Measurements from ENCODE around the gene SRSF9. TPM values are rescaled to one million over a fixed set of nuclear protein-coding genes. Genes with fewer than 3 reads are reported as not detected.

Gene SRSF9
- total and polyA plus RNA-seq, 2 of the 4 experiments (the other 2 are of a cell fraction) = 102 to 143 TPM

DNA sequence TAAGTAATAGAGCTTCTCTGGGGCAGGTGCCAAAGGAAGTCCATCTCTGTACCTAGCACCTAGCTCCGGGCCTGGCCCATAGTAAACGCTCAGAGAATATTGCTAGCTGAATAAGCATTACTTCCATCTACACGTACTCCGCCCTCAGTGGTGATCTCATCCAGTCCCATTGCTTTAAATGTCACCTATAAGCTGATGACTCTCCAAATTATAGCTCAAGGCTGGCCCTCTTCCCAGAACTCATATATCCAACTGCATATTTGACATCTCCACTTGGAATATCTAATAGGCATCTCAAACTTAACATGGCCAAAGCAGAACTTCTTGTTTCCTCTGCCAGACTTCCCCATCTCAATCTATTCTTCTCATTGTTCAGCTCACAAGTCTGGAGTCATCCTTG is 19.5 kb upstream of the SRSF9 start:
- Histone ChIP-seq H3K27me3 (ENCODE audit: control insufficient read depth, insufficient read depth, low read length) (no peaks in the 10 kb centered on the region), H3K79me1 (ENCODE audit: low read depth in 1 of 2, low read length in 2 of 2) (peaks cover 8 to 25% of the 10 kb centered on the region in 2 experiments), H3K14ac (replicated peaks; ENCODE audit: low read depth, low read length) (no peak overlapping the region), H2AK5ac (ENCODE audit: low read depth, low read length) (no peak overlapping the region), H4K91ac (ENCODE audit: insufficient read depth, low read depth, low read length) (no peak overlapping the region), H3K4me1 (ENCODE audit: control insufficient read depth, insufficient read depth, low read length) (no peaks in the 10 kb centered on the region), H4K5ac (ENCODE audit: low read depth, low read length) (no peak overlapping the region), H3K9ac (ENCODE audit: low read depth, low read length) (no peak overlapping the region), H2BK5ac (ENCODE audit: low read depth, low read length, poor library complexity, severe bottlenecking) (no peak overlapping the region), H3K27ac (ENCODE audit: insufficient read depth, low read length) (no peak overlapping the region), H2BK120ac (ENCODE audit: low read depth, low read length) (no peak overlapping the region), H4K8ac (ENCODE audit: low read depth in 2 of 2, low read length in 2 of 2) (no peak overlapping the region), H2AK9ac (replicated peaks; ENCODE audit: low read depth, low read length, poor library complexity) (peak overlapping the region; percentile 51), H3K23ac (ENCODE audit: low read depth, low read length) (no peak overlapping the region), H2BK15ac (ENCODE audit: low read depth, low read length) (no peak overlapping the region), H3K9me1 (ENCODE audit: insufficient read depth, low read length) (peaks cover 6% of the 10 kb centered on the region), H2BK20ac (ENCODE audit: low read depth, low read length) (no peak overlapping the region), H3K4me3 (ENCODE audit: insufficient read depth, low read depth, low read length) (no peak overlapping the region), H3K36me3 (ENCODE audit: control insufficient read depth, insufficient read depth, low read length) (peaks cover 6% of the 10 kb centered on the region), H3K18ac (ENCODE audit: low read depth, low read length) (no peak overlapping the region), H3K56ac (ENCODE audit: extremely low read depth, insufficient read depth, low read length) (no peak overlapping the region), H3K4ac (ENCODE audit: low read depth, low read length) (no peak overlapping the region), H2AFZ (replicated peaks; ENCODE audit: low read length, poor library complexity) (no peak overlapping the region), H3K9me3 (ENCODE audit: control insufficient read depth, insufficient read depth, low read length) (no peaks in the 10 kb centered on the region), H4K20me1 (ENCODE audit: insufficient read depth, low read length) (no peaks in the 10 kb centered on the region), H3K4me2 (ENCODE audit: low read depth, low read length) (no peak overlapping the region)
- WGBS, 2 experiments (ENCODE audit: extremely low coverage in 2 of 2, insufficient read length in 1 of 2) = 81% methylated on average over 4 of the region's 4 CpGs; no CpG with 5 or more reads in 1 of the 2 experiments
- ChIA-PET POLR2A (ENCODE audit: unreplicated experiment) (no interaction called here), CTCF (interaction anchor here (0.6 kb wide), 1 partner anchor 186 kb away, joined by 6 read pairs; no protein-coding TSS in a partner anchor)
- in situ Hi-C loops (cut with MboI; ENCODE audit: low sequenced_read_pairs) = no loop called here
- no TSS peak for BruUV-seq (replicated peaks)
- TF ChIP-seq, protein P1, sequence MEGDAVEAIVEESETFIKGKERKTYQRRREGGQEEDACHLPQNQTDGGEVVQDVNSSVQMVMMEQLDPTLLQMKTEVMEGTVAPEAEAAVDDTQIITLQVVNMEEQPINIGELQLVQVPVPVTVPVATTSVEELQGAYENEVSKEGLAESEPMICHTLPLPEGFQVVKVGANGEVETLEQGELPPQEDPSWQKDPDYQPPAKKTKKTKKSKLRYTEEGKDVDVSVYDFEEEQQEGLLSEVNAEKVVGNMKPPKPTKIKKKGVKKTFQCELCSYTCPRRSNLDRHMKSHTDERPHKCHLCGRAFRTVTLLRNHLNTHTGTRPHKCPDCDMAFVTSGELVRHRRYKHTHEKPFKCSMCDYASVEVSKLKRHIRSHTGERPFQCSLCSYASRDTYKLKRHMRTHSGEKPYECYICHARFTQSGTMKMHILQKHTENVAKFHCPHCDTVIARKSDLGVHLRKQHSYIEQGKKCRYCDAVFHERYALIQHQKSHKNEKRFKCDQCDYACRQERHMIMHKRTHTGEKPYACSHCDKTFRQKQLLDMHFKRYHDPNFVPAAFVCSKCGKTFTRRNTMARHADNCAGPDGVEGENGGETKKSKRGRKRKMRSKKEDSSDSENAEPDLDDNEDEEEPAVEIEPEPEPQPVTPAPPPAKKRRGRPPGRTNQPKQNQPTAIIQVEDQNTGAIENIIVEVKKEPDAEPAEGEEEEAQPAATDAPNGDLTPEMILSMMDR (conservative IDR thresholded peaks at IDR 0.05; ENCODE audit: low read depth, low read length) = no peak
- no peak for TF ChIP-seq MAFK (IDR thresholded peaks at IDR 0.05; ENCODE audit: low read depth, low read length)
- no peak for TF ChIP-seq MXI1 (IDR thresholded peaks at IDR 0.05; ENCODE audit: borderline replicate concordance, low read depth, low read length)
- TF ChIP-seq BHLHE40 (IDR thresholded peaks at IDR 0.05; ENCODE audit: low read depth, low read length) = no peak
- no peak for TF ChIP-seq FOS (IDR thresholded peaks at IDR 0.05; ENCODE audit: low read depth, low read length)
- no peak for TF ChIP-seq MAZ (IDR thresholded peaks at IDR 0.05; ENCODE audit: borderline replicate concordance, low read depth, low read length)
- TF ChIP-seq RAD21 (IDR thresholded peaks at IDR 0.05; ENCODE audit: low read length) = no peak
- TF ChIP-seq CHD1 (IDR thresholded peaks at IDR 0.05; ENCODE audit: low read depth, low read length) = no peak
- TF ChIP-seq NFE2L2 (IDR thresholded peaks at IDR 0.05; ENCODE audit: low read depth, low read length) = no peak
- no peak for TF ChIP-seq CEBPB (IDR thresholded peaks at IDR 0.05; ENCODE audit: low read depth, low read length)
- ATAC-seq (ENCODE audit: low read depth) = peak; percentile 40; the same call in 1 of the 2 replicates
- intact Hi-C loops (cut with micrococcal nuclease) = no loop called here
- peak; percentile 49 for DNase-seq
- dilution Hi-C loops (cut with HindIII; ENCODE audit: low sequenced_read_pairs, unreplicated experiment) = no loop called here
